ENCODE data around the gene RSPH1.

RSPH1 gene

GRCh38 chr21:42465008-42465802, 30.8 kb downstream of the RSPH1 start:
- no peak for DNase-seq (ENCODE audit: low read depth)

GRCh38 chr21:42463861-42464515, 32.0 kb downstream of the RSPH1 start:
- DNase-seq (ENCODE audit: low read depth): peak; percentile 43

- DNase-seq (ENCODE audit: low read depth): no peak
These were observed 33.8 kb downstream of the RSPH1 start for GRCh38 chr21:42461881-42462877.

GRCh38 chr21:42461185-42461520, 34.9 kb downstream of the RSPH1 start:
- no peak for DNase-seq (ENCODE audit: low read depth)

GRCh38 chr21:42460391-42461184, 35.4 kb downstream of the RSPH1 start:
- DNase-seq (ENCODE audit: low read depth): no peak

- DNase-seq (ENCODE audit: low read depth): no peak
These were observed 36.3 kb downstream of the RSPH1 start for GRCh38 chr21:42459546-42460215.

- DNase-seq (ENCODE audit: low read depth): no peak
These were observed 37.0 kb downstream of the RSPH1 start for GRCh38 chr21:42459082-42459460.

- DNase-seq (ENCODE audit: low read depth): no peak
These were observed 39.6 kb downstream of the RSPH1 start for GRCh38 chr21:42456457-42456856.

GRCh38 chr21:42455754-42456440, 40.1 kb downstream of the RSPH1 start:
- DNase-seq (ENCODE audit: low read depth): no peak

GRCh38 chr21:42455196-42455595, 40.8 kb downstream of the RSPH1 start:
- no peak for DNase-seq (ENCODE audit: low read depth)

- no peak for DNase-seq (ENCODE audit: low read depth)
These were observed 41.2 kb downstream of the RSPH1 start for GRCh38 chr21:42454786-42455185.

- DNase-seq (ENCODE audit: low read depth): no peak
These were observed 41.9 kb downstream of the RSPH1 start for GRCh38 chr21:42453986-42454570.

- no peak for DNase-seq (ENCODE audit: low read depth)
These were observed 42.6 kb downstream of the RSPH1 start for GRCh38 chr21:42453224-42453985.

GRCh38 chr21:42452401-42453223, 43.4 kb downstream of the RSPH1 start:
- no peak for DNase-seq (ENCODE audit: low read depth)

- DNase-seq (ENCODE audit: low read depth): no peak
These were observed 44.1 kb downstream of the RSPH1 start for GRCh38 chr21:42451941-42452340.

- no peak for DNase-seq (ENCODE audit: low read depth)
These were observed 47.3 kb downstream of the RSPH1 start for GRCh38 chr21:42448686-42449085.

- DNase-seq (ENCODE audit: low read depth): no peak
These were observed 48.3 kb downstream of the RSPH1 start for GRCh38 chr21:42447732-42448131.

GRCh38 chr21:42447182-42447581, 48.8 kb downstream of the RSPH1 start:
- DNase-seq (ENCODE audit: low read depth): no peak

- DNase-seq (ENCODE audit: low read depth): no peak
These were observed 49.5 kb downstream of the RSPH1 start for GRCh38 chr21:42446531-42446930.

Measured in stimulated activated CD8-positive, alpha-beta memory T cell treated with anti-CD3 and anti-CD28 coated beads, Interleukin-7, amount 100 ng/mL, for 24 hours (primary cell).